Bronchial epithelial cell (primary cell): Measurements from ENCODE around the gene NECAP2. TPM values are rescaled to one million over a fixed set of nuclear protein-coding genes. Genes with fewer than 3 reads are reported as not detected.
A peak's percentile ranks its signal among the peaks of the same experiment; 100 is the strongest.
"Not testable (repeated sequence)": the region's sequence is repeated elsewhere in the genome, so short reads cannot be mapped to it uniquely, and the experiment has no call there.

Experiments
- DNase-seq: peaks from one replicate; pipeline ENCODE4 v3.0.0-alpha.2; 2010; ENCODE audit warnings: low read depth
- FAIRE-seq: peaks from 2 replicates; lab custom pipeline; 2011; peaks lifted over from hg19 to GRCh38; lab: Jason Lieb, UNC
- H3K27me3 ChIP-seq: 2 replicates; pipeline ENCODE4 v1.5.1; 2011; ENCODE audit warnings: low read length; ENCODE audit not compliant: control insufficient read depth, insufficient read depth
- H3K36me3 ChIP-seq: 2 replicates; pipeline ENCODE4 v1.5.1; 2011; ENCODE audit warnings: low read length; ENCODE audit not compliant: control insufficient read depth, insufficient read depth
- H3K4me3 ChIP-seq: 2 replicates; pipeline ENCODE4 v1.5.1; 2011; ENCODE audit warnings: mild to moderate bottlenecking, low read depth, low read length, control low read depth
- total RNA-seq: library from RNA; depleted of rRNA; stranded (reverse); fragments of >200 nt; gene quantifications from 2 replicates; pipeline ENCODE4 v1.2.1, GENCODE V29; 2014
- TF ChIP-seq, protein P1 (sequence below): IDR thresholded peaks from 2 replicates; pipeline ENCODE4 v1.5.1; 2011; ENCODE audit warnings: mild to moderate bottlenecking, moderate library complexity, low read length, control low read depth, inconsistent platforms; ENCODE audit not compliant: insufficient read depth, severe bottlenecking

Gene NECAP2
- total RNA-seq, 1 donor from 2014 or later = 87.7 TPM

DNA sequence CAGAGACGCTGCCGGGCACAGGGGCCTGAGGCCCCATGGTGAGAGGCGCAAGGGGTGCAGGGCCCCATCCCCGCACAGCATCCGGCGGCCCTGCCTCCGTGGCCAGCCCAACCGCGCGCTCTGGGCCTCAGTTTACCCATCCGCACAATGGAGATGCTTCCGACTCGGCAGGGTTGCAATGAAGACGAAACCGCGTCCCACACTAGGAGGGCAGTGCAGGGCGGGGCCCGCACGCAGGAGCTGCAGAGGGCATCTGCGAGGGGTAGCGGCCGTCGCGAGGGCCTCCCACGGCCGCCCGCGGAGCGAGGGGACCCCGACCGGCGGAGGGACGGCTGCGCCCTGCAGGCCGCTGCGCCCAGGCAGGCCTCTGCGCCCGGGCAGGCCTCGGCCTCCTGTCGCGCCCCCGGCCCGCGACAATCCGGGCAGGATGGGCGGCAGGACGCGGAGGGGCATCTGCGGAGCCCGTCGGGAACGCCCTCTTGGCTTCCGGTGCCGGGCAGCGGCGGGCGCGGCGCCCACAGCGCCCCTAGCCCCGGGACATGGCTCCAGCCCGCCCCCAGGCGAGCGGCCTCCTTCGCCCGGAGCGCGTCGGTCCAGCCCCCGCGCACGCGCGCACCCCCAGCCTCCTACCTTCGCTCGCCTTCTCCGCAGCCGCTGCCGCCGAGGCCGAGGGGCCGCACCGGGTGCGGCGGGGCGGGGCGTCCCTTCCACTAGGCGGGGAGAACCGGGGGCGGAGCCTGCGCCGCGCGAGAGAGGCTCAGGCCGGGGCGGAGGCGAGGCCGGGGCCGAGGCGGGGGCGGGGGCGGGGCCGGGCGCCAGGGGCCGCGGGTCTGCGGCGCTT is 58.3 kb downstream of the NECAP2 start:
- H3K4me3 ChIP-seq = peak overlapping the region; percentile 75
- no peak for FAIRE-seq
- H3K27me3 ChIP-seq = no peaks in the 10 kb centered on the region
- TF ChIP-seq, protein P1, sequence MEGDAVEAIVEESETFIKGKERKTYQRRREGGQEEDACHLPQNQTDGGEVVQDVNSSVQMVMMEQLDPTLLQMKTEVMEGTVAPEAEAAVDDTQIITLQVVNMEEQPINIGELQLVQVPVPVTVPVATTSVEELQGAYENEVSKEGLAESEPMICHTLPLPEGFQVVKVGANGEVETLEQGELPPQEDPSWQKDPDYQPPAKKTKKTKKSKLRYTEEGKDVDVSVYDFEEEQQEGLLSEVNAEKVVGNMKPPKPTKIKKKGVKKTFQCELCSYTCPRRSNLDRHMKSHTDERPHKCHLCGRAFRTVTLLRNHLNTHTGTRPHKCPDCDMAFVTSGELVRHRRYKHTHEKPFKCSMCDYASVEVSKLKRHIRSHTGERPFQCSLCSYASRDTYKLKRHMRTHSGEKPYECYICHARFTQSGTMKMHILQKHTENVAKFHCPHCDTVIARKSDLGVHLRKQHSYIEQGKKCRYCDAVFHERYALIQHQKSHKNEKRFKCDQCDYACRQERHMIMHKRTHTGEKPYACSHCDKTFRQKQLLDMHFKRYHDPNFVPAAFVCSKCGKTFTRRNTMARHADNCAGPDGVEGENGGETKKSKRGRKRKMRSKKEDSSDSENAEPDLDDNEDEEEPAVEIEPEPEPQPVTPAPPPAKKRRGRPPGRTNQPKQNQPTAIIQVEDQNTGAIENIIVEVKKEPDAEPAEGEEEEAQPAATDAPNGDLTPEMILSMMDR = no peak
- peak; percentile 42 for DNase-seq
- no peaks in the 10 kb centered on the region for H3K36me3 ChIP-seq

DNA sequence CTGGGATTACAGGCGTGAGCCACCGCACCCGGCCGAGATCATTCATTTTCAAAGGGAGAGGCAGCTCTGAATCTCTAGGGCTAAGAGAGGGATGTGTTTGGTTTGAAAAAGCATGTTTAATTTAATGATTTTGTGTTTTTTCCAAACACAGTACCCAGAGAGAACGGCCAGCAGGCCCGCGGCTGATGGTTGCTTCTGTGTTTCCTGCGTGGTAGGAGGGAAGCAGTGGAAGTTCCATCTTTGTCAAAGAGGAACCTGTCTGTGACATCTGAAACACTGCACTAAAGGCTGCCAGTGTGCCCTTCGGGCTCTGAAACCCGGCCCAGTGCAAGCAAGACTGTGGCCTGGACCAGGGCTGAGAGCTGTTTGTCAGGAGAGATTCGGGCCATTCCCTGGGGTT is 59.9 kb downstream of the NECAP2 start:
- not testable (repeated sequence) for H3K4me3 ChIP-seq, H3K27me3 ChIP-seq, FAIRE-seq, DNase-seq, H3K36me3 ChIP-seq

DNA sequence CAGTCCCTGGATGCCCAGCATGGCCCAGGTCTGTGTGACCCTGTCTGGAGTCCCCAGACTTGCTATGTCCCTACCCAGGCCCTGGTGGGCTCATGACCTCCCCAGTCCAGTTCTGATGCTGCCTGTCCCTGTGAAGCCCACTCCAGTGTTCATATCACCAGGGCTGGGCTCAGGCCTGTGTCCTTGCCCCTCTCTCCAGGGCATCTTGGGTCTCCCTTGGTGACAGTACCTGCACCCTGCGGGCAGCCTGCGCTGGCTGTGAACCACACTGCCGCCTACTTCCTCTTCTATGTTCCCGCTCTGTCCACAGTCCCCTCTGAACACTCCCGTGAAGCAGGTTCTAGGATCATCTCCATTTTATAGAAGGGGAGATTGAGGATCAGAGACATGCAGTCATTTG is 60.5 kb downstream of the NECAP2 start:
- H3K27me3 ChIP-seq, DNase-seq: not testable (repeated sequence)
- peak; percentile 36 for FAIRE-seq

DNA sequence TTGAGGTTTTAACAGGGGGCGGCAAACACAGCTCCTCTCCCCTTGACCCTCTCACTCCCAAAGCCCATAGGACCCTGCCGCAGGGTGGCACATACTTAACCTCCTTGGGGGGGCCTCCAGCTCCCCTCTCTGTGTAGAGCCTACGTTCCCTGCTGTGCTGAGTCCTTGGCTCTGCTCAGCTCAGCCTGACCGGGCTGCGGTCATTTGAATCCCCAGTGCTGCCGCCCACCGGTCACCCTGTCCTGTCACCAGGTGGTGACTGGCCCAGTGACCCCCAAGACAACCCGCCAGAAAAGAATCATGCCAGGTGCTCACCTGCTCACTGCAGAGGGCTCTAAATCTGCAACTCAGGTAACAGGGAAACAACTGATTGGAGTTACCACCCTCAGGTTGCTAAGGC is 60.9 kb downstream of the NECAP2 start:
- FAIRE-seq, H3K4me3 ChIP-seq, H3K27me3 ChIP-seq, DNase-seq, H3K36me3 ChIP-seq: not testable (repeated sequence)

More for the DNA sequence above, 60.5 kb downstream of the NECAP2 start:
- not testable (repeated sequence) for H3K36me3 ChIP-seq, H3K4me3 ChIP-seq

DNA sequence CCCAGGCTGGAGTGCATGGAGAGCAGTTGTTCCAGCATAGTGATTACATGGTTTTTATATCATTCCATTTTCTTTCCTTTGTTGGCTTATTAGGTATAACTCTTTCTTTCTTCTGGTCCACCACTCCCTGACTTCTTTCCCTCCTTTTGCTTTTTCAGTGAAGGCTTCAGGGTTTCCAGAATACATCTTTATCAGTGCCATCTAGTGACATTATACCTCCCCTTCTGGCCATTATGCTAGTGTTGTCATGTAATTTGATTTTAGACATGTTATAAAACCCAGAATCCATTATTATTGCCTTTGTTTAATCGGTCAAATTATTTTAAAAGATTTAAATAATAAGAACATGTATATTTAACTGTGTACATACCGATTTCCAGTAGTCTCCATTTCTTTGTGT is 63.0 kb downstream of the NECAP2 start:
- TF ChIP-seq, protein P1 = no peak
- Histone ChIP-seq H3K36me3 (no peaks in the 10 kb centered on the region), H3K4me3 (no peak overlapping the region), H3K27me3 (no peaks in the 10 kb centered on the region)
- DNase-seq (no peak), FAIRE-seq (no peak)

DNA sequence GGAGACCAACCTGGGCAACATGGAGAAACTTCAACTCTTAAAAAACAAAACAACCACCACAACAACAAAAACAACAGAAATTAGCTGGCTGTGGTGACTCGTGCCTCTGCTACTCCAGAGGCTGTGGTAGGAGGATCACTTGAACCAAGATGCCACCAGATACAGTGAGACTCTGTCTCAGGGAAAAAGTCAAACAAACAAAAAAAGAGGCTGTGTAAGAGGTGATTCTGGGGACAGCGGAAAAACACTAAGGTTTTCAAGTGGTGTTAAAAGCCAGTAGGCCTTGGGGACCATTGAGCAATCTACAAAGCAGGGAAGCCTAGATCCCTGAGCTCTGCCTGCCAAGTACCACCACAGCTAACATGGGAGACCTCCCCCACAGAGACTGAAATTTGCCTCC is 65.3 kb downstream of the NECAP2 start:
- not testable (repeated sequence) for H3K4me3 ChIP-seq, FAIRE-seq, H3K36me3 ChIP-seq, H3K27me3 ChIP-seq, DNase-seq

DNA sequence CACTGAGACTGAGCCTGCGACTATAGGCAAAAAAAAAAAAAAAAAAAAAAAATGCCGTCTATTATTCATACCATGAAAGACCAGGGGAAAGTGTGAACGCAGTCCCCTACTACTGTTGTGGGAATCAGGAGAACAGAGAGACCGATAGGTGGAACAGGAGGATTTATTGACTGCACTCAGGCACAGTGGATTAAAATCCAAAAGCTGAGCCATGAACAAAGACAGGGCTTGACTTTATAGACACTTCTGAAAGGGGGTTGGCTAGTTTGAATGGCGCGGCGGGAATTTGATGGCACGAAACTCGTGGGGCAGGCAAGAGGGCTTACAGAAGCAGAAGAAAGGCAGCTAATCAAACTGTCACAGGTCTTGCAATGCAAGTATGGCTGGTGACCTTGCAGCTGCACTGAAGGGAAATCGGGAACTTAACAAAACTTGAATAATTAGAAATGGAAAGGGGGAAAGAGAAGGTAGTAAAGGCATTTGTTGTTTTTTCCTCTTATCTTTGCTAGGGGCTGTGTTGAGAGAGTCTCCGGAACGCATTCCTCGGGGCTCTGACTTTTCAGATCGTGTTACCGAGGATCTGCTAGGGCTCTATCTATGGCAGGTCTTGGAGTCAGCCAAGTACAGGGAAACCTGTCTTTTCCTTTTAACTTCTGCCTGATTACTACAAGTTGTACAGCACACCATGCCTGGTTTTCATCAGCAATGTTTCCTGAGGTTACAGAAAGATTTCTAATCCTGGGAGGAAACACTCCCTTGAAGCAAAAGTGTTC is 66.0 kb downstream of the NECAP2 start:
- not testable (repeated sequence) for H3K27me3 ChIP-seq, H3K4me3 ChIP-seq, FAIRE-seq, DNase-seq, H3K36me3 ChIP-seq

DNA sequence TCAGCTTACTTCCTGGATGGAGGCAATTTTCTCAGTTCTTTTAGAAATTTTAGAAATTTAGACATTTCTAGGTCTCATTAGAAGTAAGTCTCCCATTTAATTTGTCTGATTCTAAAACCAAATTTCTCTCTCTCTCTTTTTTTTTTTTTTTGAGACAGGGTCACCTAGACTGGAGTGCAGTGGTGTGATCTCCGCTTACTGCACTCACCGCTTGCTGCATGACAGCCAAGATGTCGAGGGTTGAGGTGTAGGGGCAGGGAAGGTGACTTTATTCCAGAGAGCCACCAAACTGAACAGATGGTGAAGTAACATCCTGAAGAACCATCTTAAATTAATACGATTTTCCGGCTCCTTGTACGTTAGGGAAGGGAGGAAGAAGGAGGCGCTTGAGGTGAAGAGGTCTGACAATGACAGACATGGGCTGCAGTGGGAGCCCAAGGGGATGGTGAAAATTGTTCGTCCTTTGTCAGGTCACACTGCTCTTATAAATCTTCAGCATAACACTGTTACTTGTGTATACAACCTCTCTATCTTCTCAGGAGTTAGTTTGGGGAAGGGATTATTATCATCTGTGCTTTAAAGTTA is 68.4 kb downstream of the NECAP2 start:
- not testable (repeated sequence) for H3K36me3 ChIP-seq, H3K27me3 ChIP-seq, DNase-seq, FAIRE-seq, H3K4me3 ChIP-seq

Other genes starting within 250 kb of the NECAP2 start
- gene ARHGEF19, start 228.1 kb upstream of the NECAP2 start, total RNA-seq = 3.2 and 6.1 TPM in 2 replicates
- gene CPLANE2, start 203.5 kb upstream of the NECAP2 start, total RNA-seq = 5.8 and 14.5 TPM in 2 replicates
- 10.8 and 18.1 TPM in 2 replicates for gene FBXO42, start 88.2 kb upstream of the NECAP2 start, total RNA-seq
- gene SZRD1, start 73.5 kb upstream of the NECAP2 start, total RNA-seq = 10.8 and 18.1 TPM in 2 replicates
- gene SPATA21, start 3.3 kb upstream of the NECAP2 start, total RNA-seq = not detected in 2 replicates
- 2,323 and 5,262 TPM in 2 replicates for gene RNU1-1, start 73.6 kb downstream of the NECAP2 start, total RNA-seq
- 30.1 and 38.7 TPM in 2 replicates for gene NBPF1, start 172.8 kb downstream of the NECAP2 start, total RNA-seq
- gene RNU1-3, start 226.2 kb downstream of the NECAP2 start, total RNA-seq = 2,323 and 5,262 TPM in 2 replicates